ENCODE results near the gene TPPP. TPM values are rescaled to one million over a fixed set of nuclear protein-coding genes. Genes with fewer than 3 reads are reported as not detected.

Gene TPPP
- total and polyA plus RNA-seq, 12 donors, result 4.6 to 50.6 (median 12.2) TPM

DNA sequence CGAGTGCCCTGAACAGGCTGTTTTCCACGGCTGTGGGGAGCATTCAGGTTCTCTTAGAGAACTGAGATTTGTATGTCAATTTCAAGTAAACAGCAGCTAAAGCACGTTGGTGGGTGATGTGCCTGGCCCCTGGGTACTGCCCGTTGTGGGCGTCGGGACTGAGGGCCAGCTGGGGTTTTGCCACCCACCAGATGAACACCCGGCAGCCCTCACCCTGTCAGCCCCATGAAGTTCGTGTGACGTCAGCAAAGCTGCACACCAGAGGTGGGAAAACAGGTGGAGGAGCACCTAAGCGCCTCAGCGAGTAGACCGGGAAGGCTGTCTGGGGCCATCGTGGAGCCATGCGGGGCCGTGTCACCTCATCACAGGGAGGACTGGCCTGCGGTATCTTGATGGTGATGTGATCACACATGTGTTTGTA lies 71.8 kb downstream of the TPPP start:
- Histone ChIP-seq H3K27ac (no peak overlapping the region), H3K36me3 (peaks cover 0 to 51% (median 6%) of the 10 kb centered on the region in 9 donors), H3K9me3 (no peaks in the 10 kb centered on the region), H3K4me3 (no peak overlapping the region), H3K27me3 (no peaks in the 10 kb centered on the region), H3K4me1 (no peaks in the 10 kb centered on the region)
- 96 to 97% methylated on average over 16 of the region's 16 CpGs for WGBS, 2 donors
- TF ChIP-seq, protein P1, sequence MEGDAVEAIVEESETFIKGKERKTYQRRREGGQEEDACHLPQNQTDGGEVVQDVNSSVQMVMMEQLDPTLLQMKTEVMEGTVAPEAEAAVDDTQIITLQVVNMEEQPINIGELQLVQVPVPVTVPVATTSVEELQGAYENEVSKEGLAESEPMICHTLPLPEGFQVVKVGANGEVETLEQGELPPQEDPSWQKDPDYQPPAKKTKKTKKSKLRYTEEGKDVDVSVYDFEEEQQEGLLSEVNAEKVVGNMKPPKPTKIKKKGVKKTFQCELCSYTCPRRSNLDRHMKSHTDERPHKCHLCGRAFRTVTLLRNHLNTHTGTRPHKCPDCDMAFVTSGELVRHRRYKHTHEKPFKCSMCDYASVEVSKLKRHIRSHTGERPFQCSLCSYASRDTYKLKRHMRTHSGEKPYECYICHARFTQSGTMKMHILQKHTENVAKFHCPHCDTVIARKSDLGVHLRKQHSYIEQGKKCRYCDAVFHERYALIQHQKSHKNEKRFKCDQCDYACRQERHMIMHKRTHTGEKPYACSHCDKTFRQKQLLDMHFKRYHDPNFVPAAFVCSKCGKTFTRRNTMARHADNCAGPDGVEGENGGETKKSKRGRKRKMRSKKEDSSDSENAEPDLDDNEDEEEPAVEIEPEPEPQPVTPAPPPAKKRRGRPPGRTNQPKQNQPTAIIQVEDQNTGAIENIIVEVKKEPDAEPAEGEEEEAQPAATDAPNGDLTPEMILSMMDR (IDR thresholded peaks at IDR 0.05), result no peak
- intact Hi-C loops (cut with DNase I), result no loop called here
- DNase-seq (no peak), ATAC-seq (no peak)

DNA sequence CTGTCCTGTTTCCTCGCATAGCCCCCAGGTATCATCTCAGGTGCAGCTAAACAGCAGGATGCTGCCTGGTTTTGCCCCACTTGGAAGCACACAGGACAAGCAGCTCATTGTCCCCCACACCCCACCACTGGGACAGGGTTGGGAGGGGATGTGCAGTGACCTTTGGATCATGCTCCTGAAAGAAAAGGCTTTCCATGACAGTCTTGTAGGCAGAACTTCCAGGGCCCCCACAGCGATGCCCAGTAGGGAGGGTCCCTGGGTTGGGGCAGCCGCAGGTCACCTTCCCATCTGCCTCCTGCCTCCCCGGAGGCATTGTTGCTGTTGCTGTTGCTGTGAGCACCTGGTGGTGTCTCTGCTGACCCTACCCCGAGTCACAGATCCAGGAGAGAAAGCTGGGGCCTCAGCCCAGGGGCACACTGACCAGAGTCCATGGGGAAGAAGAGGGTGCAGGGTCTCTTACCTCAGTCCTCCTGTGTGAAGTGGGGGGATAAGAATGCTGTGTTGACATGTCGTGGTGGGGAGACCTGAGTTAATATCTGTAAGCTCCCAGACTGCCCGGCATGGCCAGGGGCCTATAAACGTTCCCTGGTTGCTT lies 72.5 kb downstream of the TPPP start:
- intact Hi-C loops (cut with DNase I), result no loop called here
- Histone ChIP-seq H3K4me3 (no peak overlapping the region), H3K27me3 (no peaks in the 10 kb centered on the region), H3K27ac (no peak overlapping the region), H3K4me1 (no peaks in the 10 kb centered on the region), H3K9me3 (peaks cover 0 to 1% (median 0%) of the 10 kb centered on the region in 11 donors), H3K36me3 (peaks cover 0 to 46% (median 6%) of the 10 kb centered on the region in 9 donors)
- ATAC-seq (no peak), DNase-seq (no peak)
- TF ChIP-seq, protein P1 (IDR thresholded peaks at IDR 0.05), result no peak
- 97% methylated on average over 8 of the region's 8 CpGs for WGBS, 2 donors

DNA sequence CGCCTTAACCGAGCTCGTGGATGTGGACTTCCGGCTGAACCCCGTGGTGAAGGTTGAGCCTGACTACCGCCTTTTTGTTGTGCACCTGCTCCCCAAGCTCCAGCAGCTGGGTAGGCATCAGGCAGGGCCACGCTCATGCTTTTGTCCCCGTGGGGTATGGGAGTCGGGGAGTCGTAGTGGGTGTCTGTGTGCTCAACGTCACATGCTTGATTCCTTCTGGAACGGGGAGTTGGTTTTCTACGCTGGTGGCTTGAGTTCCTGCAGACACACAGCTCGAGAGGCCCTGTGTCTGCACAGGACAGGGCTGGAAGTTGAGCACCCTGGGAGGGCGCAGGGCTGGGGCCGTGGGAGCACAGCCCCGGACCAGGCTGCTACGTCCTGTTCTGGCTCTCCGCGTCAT lies 73.0 kb downstream of the TPPP start:
- ATAC-seq, result no peak
- no peaks in the 10 kb centered on the region for H3K4me1 ChIP-seq
- peaks cover 0 to 6% (median 0%) of the 10 kb centered on the region in 11 donors for H3K9me3 ChIP-seq
- DNase-seq, result no peak
- no peak overlapping the region for H3K4me3 ChIP-seq
- WGBS, 2 donors, result 96% methylated on average over 20 of the region's 20 CpGs
- TF ChIP-seq, protein P1 (IDR thresholded peaks at IDR 0.05), result no peak
- peaks cover 0 to 43% (median 6%) of the 10 kb centered on the region in 9 donors for H3K36me3 ChIP-seq
- intact Hi-C loops (cut with DNase I), result no loop called here
- H3K27me3 ChIP-seq, result no peaks in the 10 kb centered on the region
- no peak overlapping the region for H3K27ac ChIP-seq

DNA sequence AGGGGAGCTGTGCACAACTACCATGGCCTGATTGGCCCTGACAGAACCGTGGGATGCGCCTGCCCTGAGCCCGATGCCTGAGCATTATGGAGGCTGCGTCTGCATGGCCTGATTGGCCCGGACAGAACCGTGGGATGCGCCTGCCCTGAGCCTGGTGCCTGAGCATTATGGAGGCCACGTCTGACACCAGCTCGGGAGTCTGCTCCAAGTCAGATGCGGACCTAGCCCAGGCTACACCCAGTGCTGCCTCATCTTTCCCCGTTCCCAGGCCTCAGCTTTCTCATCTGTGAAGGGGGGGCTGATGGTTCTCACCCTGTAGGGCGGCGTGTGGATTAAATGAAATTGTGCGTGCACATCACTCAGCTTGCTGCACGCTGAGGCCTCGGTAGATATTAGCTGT lies 73.7 kb downstream of the TPPP start:
- DNase-seq, result no peak
- 93 to 95% methylated on average over 16 of the region's 16 CpGs for WGBS, 2 donors

More for the DNA sequence above, 73.7 kb downstream of the TPPP start:
- H3K9me3 ChIP-seq, result peaks cover 0 to 8% (median 0%) of the 10 kb centered on the region in 11 donors
- H3K36me3 ChIP-seq, result peaks cover 0 to 37% (median 6%) of the 10 kb centered on the region in 9 donors
- peaks cover 0 to 3% (median 0%) of the 10 kb centered on the region in 9 donors for H3K4me1 ChIP-seq
- no peaks in the 10 kb centered on the region for H3K27me3 ChIP-seq
- ATAC-seq, result no peak
- no peak overlapping the region for H3K27ac ChIP-seq
- TF ChIP-seq, protein P1 (IDR thresholded peaks at IDR 0.05), result no peak
- H3K4me3 ChIP-seq, result no peak overlapping the region
- intact Hi-C loops (cut with DNase I), result loop anchor here in 1 of 10 donors (10.0 kb wide), 1 partner anchor 175 kb away; the partner anchor contains the start of gene EXOC3
